GM21528 (cell line): ENCODE measurements around the gene ABCF1.

Source experiments
- ATAC-seq: cut with Tn5 transposase; IDR thresholded peaks from one replicate; pipeline ENCODE4 v1.9.1; 2021; ENCODE audit warnings: mild to moderate bottlenecking, moderate library complexity; ENCODE audit not compliant: unreplicated experiment, low FRiP score

Gene ABCF1

GRCh38 chr6:30599625-30600324, 28.5 kb downstream of the ABCF1 start:
- no peak for ATAC-seq

GRCh38 chr6:30600451-30600961, 29.3 kb downstream of the ABCF1 start:
- no peak for ATAC-seq

- ATAC-seq, result no peak
Measured at GRCh38 chr6:30601436-30601814, 30.2 kb downstream of the ABCF1 start.

GRCh38 chr6:30601815-30602641, 30.8 kb downstream of the ABCF1 start:
- ATAC-seq, result no peak

- ATAC-seq, result no peak
Measured at GRCh38 chr6:30603961-30604360, 32.7 kb downstream of the ABCF1 start.

- no peak for ATAC-seq
Measured at GRCh38 chr6:30610065-30610464, 38.8 kb downstream of the ABCF1 start.

- no peak for ATAC-seq
Measured at GRCh38 chr6:30611150-30611855, 40.1 kb downstream of the ABCF1 start.

GRCh38 chr6:30611856-30612194, 40.6 kb downstream of the ABCF1 start:
- ATAC-seq, result no peak

GRCh38 chr6:30612213-30612612, 41.0 kb downstream of the ABCF1 start:
- ATAC-seq, result no peak

- ATAC-seq, result no peak
Measured at GRCh38 chr6:30612687-30613248, 41.5 kb downstream of the ABCF1 start.

- no peak for ATAC-seq
Measured at GRCh38 chr6:30613251-30614043, 42.2 kb downstream of the ABCF1 start.

GRCh38 chr6:30614044-30614842, 43.0 kb downstream of the ABCF1 start:
- no peak for ATAC-seq

GRCh38 chr6:30614843-30615218, 43.6 kb downstream of the ABCF1 start:
- peak; percentile 30 for ATAC-seq

GRCh38 chr6:30615219-30615957, 44.1 kb downstream of the ABCF1 start:
- no peak for ATAC-seq

- no peak for ATAC-seq
Measured at GRCh38 chr6:30615958-30616810, 44.9 kb downstream of the ABCF1 start.

GRCh38 chr6:30616811-30617564, 45.7 kb downstream of the ABCF1 start, which contains the start of gene PPP1R10:
PPP1R10 (minus strand) TSS chr6:30617243; CDS start chr6:30609944, 7,299 bp downstream.
- peak; percentile 75 for ATAC-seq
